Measurements from ENCODE around the gene AFAP1. TPM values are rescaled to one million over a fixed set of nuclear protein-coding genes. Genes with fewer than 3 reads are reported as not detected.

The AFAP1 gene
- total RNA-seq, 1 donor from 2014 or later, result 6.8 TPM

DNA sequence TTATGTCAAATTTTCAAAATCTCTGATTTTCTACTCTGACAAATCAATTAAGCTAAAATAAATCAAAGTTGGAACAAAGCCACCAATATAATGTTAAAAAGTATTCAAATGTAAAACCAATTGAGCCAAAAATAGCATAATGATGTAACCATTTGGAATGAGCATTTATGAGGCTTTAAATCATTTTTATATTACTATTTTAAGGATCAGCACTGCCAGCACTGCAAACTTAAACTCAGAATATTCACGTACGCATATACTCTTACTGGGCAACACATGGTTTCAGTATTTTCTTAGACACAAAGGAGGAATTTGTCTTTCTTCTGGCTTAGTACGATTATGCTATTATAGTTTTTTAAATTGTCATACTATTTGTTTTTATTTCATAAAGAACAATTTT is 52.2 kb downstream of the AFAP1 start:
- no peaks in the 10 kb centered on the region for H3K27me3 ChIP-seq (ENCODE audit: control insufficient read depth, insufficient read depth, low read length)
- FAIRE-seq (no peak), DNase-seq (ENCODE audit: low read depth) (no peak)
- H3K36me3 ChIP-seq (ENCODE audit: control insufficient read depth, insufficient read depth, low read length), result no peaks in the 10 kb centered on the region
- TF ChIP-seq, protein P1, sequence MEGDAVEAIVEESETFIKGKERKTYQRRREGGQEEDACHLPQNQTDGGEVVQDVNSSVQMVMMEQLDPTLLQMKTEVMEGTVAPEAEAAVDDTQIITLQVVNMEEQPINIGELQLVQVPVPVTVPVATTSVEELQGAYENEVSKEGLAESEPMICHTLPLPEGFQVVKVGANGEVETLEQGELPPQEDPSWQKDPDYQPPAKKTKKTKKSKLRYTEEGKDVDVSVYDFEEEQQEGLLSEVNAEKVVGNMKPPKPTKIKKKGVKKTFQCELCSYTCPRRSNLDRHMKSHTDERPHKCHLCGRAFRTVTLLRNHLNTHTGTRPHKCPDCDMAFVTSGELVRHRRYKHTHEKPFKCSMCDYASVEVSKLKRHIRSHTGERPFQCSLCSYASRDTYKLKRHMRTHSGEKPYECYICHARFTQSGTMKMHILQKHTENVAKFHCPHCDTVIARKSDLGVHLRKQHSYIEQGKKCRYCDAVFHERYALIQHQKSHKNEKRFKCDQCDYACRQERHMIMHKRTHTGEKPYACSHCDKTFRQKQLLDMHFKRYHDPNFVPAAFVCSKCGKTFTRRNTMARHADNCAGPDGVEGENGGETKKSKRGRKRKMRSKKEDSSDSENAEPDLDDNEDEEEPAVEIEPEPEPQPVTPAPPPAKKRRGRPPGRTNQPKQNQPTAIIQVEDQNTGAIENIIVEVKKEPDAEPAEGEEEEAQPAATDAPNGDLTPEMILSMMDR (IDR thresholded peaks at IDR 0.05; ENCODE audit: insufficient read depth, low read length, severe bottlenecking), result no peak
- H3K4me3 ChIP-seq (ENCODE audit: low read depth, low read length), result no peak overlapping the region

DNA sequence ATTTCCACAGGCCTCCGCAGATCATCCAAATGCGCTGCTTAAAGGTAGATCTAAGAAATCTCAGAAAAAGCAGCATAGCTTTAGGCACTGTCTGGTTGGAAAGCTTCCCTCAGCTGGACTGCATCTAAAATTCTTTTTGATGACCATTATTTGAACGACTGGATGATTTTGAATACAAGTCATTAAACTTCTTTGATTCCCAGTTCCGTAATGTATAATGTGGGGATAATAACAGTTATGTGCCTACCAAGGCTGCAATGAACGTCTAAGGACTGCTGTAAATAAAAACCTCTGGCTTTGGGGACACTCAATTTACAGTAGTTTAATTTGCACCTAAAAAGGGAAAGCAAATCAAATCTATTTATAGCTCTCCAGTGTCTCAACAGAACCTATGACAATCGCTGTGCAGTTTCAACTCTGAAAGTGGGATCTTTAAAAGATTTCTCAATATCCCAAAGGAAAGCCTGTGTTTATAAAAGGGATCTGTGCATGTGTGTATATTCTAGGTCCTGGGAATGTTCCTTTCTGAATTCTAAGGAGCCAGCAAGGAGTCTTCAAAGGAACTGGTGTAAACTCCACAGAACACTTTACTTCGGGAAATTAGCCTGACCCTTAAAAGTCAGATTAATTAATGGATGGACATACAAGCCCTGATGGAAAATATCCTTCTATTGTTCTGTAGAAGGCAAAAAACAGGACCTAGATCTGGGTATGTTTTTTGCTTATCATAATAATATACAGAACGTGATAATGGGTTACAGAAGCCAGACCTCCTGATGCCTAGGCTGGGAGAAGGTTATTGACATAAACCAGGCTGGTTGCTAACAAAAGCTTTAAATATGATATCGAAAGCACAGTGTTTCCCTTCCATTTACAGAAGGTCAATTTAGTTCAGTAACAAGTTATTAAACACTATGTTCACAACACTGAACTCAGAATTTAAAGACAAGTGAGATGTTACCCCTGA is 53.4 kb downstream of the AFAP1 start:
- FAIRE-seq, result no peak
- H3K27me3 ChIP-seq (ENCODE audit: control insufficient read depth, insufficient read depth, low read length), result no peaks in the 10 kb centered on the region
- DNase-seq (ENCODE audit: low read depth), result no peak
- H3K36me3 ChIP-seq (ENCODE audit: control insufficient read depth, insufficient read depth, low read length), result no peaks in the 10 kb centered on the region
- no peak overlapping the region for H3K4me3 ChIP-seq (ENCODE audit: low read depth, low read length)
- TF ChIP-seq, protein P1 (IDR thresholded peaks at IDR 0.05; ENCODE audit: insufficient read depth, low read length, severe bottlenecking), result no peak

- FAIRE-seq, result no peak
- no peak overlapping the region for H3K4me3 ChIP-seq (ENCODE audit: low read depth, low read length)
Measured at GRCh38 chr4:7885216-7886006, 54.2 kb downstream of the AFAP1 start.

DNA sequence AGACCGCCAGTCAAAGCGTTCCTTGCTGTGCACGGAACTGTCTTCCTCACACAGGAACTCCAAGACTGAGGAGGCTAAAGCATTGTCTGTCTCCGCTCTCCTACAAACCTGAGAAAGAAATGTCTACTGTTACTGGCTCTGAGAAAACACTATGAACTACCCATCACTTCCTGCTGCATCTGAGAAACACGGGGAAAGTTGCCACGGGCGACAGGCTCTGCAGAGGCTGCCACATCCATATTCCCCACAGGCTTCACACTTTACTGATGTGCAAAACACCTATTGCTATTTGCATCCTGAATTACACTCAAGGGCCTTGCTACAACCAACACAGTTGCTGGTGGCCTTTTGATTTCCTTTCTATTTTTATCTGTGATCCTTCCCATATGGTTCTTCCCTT is 59.0 kb downstream of the AFAP1 start:
- no peak for DNase-seq (ENCODE audit: low read depth)
- no peak for FAIRE-seq
- TF ChIP-seq, protein P1 (IDR thresholded peaks at IDR 0.05; ENCODE audit: insufficient read depth, low read length, severe bottlenecking), result no peak
- Histone ChIP-seq H3K4me3 (ENCODE audit: low read depth, low read length) (no peak overlapping the region), H3K27me3 (ENCODE audit: control insufficient read depth, insufficient read depth, low read length) (no peaks in the 10 kb centered on the region), H3K36me3 (ENCODE audit: control insufficient read depth, insufficient read depth, low read length) (no peaks in the 10 kb centered on the region)

More at GRCh38 chr4:7885216-7886006, 54.2 kb downstream of the AFAP1 start:
- TF ChIP-seq, protein P1 (IDR thresholded peaks at IDR 0.05; ENCODE audit: insufficient read depth, low read length, severe bottlenecking), result no peak
- no peaks in the 10 kb centered on the region for H3K36me3 ChIP-seq (ENCODE audit: control insufficient read depth, insufficient read depth, low read length)
- DNase-seq (ENCODE audit: low read depth), result no peak
- H3K27me3 ChIP-seq (ENCODE audit: control insufficient read depth, insufficient read depth, low read length), result no peaks in the 10 kb centered on the region

DNA sequence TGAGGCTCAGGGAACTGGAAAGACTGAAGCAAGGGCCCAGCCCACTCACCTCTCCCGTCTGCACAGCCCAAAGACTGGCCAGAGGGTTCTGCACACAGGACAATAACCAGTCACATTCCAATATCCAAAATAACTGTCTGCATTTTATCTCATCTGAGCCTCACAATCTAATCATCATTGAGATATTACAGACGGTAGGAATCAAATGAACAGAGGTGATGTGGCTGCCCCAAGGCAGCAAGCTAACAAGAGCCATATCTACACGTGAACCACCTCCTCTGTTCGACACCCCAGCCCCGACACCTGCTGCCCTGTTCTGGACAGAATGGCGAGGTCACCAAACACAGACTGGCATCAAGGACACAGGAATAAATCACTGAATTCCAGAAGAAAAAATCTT is 60.5 kb downstream of the AFAP1 start:
- Histone ChIP-seq H3K36me3 (ENCODE audit: control insufficient read depth, insufficient read depth, low read length) (no peaks in the 10 kb centered on the region), H3K4me3 (ENCODE audit: low read depth, low read length) (no peak overlapping the region), H3K27me3 (ENCODE audit: control insufficient read depth, insufficient read depth, low read length) (no peaks in the 10 kb centered on the region)
- no peak for FAIRE-seq
- DNase-seq (ENCODE audit: low read depth), result no peak
- TF ChIP-seq, protein P1 (IDR thresholded peaks at IDR 0.05; ENCODE audit: insufficient read depth, low read length, severe bottlenecking), result no peak

Measured in bronchial epithelial cell (primary cell).